ENCODE measurements around the gene SATB2.

The SATB2 gene

DNA sequence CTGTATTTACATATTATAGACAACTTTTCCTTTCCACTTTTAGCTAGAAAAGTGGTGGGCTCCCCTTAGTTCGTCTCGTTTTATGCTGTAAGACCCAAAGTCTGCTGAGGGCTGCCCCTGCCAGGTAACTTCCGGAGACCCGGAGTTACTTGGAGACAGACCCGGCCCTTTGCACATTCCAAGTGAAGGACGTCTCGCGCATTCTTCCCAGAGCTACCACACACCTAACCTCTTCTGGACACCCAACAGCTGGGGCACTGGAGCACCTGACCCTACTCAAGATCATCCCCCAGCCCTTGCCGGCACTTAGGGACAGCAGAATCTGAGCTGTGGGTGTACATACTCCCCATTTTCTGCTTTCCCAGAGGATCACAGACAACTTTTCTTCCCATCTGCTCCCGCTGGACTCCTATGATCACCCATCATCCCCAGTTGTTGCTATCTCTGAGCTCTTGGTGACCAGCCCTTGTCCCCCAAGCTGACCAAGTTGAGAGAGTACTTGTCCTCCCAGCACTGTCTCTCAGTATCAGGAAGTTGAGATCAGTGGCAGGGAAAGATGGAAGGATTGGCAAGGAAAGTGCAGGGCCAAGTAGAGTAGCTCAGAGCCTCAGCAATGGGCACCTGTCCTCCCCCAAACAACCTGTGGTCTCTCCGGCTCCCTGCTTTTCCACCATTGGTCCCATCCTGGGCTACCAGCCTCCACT, 8.4 kb upstream of the SATB2 start:
- DNase-seq: no peak

DNA sequence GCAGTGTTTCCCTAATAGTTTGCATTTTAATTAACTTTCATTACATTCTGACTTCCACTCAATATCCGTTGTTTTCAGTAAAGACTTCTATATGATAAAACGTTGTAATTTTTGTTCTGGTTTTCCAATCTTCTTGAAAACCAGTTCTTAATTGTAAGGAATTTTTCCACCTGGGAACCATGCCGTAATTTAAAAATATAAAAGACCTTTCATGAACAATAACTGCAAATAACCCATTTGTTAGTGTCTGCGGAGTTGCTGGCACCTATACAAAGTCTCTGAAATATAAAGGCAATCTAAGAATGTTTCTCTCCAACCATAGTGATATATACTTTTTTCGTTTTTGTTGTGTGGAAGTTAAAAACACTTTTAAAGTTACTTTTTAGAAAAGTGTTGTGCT, 7.7 kb upstream of the SATB2 start:
- no peak for DNase-seq

GRCh38 chr2:199464606-199465352, 7.0 kb upstream of the SATB2 start:
- no peak for DNase-seq

GRCh38 chr2:199463708-199464605, 6.2 kb upstream of the SATB2 start:
- no peak for DNase-seq

GRCh38 chr2:199462956-199463692, 5.4 kb upstream of the SATB2 start:
- DNase-seq: no peak

DNA sequence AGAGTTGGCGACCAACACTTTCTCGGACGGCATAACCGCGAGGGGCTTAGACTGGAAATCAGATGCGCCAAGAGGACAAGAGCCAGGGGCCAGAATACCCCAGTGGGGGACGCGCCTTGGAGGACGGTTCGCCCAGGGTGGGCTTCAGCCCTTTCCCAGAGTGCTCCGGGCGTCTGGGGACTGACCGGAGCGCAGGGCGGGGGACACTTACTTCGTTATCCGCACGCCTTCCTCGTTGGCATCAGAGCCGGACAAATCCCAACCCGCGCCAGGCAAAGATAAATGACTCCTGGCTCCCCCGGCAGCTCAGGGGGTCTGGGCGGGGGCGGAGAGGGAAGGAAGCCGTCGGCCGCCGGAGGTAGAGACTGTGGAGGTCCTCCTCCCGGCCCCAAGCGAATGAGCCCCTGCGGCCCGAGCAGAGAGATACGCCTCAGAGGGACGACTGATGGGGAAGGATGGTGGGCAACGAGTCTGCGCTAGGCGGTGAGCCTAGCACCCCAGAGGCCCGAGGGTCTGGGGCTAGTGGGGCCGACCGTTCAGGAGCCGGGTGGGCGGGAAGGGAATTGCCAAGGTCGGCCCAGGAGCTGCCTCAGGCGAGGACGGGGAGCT, 4.7 kb upstream of the SATB2 start:
- no peak for DNase-seq

- no peak for DNase-seq
Observed at GRCh38 chr2:199461711-199462346, 4.1 kb upstream of the SATB2 start.

GRCh38 chr2:199460846-199461710, 3.3 kb upstream of the SATB2 start:
- DNase-seq: no peak

DNA sequence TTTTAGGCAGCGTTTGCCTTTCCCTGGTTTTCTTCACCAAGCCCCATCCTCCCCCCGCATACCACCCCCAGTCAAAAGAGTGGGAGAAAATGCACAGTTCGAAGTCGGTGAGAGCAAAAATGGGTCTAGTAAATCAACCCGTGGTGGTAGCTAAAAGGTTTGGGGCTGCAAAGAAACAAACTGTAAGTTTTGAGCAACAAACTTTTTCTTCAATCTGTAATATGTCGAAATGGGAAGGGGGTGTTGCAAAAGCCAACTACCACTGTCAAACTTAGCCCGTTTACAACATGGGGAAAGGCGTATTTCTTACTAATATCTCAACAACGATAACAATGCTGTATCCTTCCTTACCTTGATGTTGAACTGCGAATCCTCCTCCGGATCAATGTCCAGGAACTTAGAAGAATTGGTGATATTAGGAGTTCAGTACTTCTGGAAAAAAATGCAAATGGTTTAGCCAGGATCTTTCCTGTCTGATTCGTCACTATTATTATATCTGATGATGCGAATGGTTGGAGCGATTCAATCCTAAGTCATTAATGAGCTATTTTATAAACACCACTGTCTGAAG, 2.4 kb upstream of the SATB2 start:
- DNase-seq: no peak

GRCh38 chr2:199459286-199460100, 1.8 kb upstream of the SATB2 start:
- DNase-seq: no peak

GRCh38 chr2:199458806-199459285, 1.1 kb upstream of the SATB2 start:
- DNase-seq: no peak

DNA sequence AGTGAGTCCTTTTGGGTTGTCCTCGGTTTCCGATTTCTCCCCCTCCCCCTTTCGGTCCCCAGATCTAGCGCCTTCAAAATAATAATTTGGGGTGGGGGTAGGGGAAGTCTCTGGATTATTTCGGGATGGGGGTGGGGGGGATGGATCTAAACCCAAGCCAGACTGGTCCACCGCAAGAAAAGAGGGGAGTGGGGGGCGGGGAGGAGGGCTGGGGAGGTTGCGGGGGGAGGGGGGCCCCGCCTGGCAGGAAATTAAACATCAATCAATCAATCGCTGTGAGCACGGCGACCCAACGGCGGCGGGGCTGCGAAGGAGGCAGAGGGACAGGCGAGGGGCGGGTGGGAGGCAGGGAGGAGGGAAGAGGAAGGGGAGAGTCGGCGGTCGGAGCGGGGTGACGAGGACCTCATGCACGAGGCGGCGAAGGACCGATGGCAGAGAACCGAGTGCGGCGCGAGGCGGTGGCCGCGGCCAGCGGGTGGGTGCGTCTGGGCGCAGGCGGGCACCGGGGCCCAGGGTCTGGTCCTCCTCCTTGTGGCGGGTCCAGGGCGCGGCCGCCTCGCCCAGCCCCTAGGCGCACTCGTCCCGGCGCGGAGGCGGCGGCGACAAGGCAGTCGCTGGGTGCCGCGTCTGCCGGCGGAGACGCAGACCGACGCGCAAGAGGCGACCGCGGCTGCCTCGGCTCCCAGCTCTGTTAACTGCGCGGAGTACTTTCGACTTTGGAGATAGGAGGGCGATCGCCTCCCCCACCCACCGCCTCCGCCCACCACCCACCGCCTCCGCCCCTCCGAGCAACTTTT, 468 bp upstream of the SATB2 start:
- no peak for DNase-seq

- DNase-seq: no peak
Observed at GRCh38 chr2:199456383-199457146, 1.2 kb downstream of the SATB2 start.

DNA sequence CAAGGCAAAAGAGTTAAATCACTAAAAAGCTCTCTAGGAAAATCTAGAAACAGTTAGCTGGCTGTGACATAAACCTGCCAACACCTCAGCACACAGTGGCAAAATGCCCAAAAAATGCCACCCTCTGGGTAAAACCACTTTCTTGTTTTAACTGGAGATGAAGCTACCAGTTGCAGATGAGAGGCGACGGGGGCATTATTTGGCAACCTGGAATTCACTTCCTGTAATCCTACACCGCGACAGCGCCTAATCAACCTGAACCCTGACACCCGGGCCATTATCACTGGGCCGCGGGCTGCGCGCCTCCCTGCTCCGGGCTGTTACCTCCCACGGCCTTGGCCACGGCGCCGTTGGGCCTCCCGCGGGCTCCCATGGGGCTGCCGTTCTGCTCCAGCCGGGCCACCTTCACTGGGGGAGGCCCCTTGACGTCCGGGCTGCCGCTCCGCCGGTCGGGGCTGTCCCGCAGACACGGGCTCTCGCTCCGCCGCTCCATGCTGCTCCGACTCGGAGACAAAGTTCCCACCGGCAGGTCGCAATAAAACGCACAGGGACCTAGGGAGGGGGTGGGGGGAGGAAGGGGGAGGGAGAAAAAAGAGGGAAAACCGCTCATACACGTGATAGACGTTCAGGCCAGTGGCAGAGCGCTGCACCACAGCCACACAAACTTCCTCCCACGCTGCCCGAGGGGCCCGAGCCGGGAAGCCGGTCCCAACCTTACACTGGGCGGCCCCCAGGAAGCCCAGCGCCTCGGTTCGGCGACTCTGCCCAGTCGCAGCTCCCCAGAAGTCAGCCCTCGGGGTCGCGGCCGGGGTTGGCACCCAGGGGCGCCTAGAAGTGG, 2.0 kb downstream of the SATB2 start:
- DNase-seq: no peak

GRCh38 chr2:199455210-199455544, 2.6 kb downstream of the SATB2 start:
- no peak for DNase-seq

DNA sequence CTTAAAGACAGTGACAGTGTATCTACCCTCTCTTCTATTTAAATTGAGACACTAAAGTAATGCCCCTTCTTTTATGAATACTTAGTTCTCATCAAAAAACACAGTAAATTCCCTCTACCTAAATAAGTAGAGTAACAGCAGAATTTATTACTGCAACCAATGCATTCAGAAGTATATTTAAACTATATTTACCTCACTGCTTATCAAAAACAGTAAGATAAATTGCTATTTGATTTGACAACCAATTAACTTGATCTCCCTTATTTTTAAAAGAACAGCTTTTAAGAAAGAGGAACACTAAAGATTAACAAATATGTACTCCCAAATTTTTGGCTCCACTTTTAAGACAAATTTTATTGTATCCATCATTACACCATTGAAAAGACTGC, 4.8 kb downstream of the SATB2 start:
- DNase-seq: no peak

Data from NCI-H774 (cell line).